CD4-positive, CD25-positive, alpha-beta regulatory T cell (primary cell): ENCODE measurements around the gene ATF3. TPM values are rescaled to one million over a fixed set of nuclear protein-coding genes. Genes with fewer than 3 reads are reported as not detected.

Experiments used
- ATAC-seq, 2 donors: fragments of 150-1000 bp; cut with Tn5 transposase; one replicate each; pipeline ENCODE4 v1.10.0; 2021; ENCODE audit warnings: low read depth in 2 of 2, moderate number of reproducible peaks in 2 of 2, moderate library complexity in 1 of 2
- DNase-seq, 3 donors: peaks; one replicate each; pipeline versions ENCODE4 v3.0.0 to v3.0.0-alpha.2; 2012 to 2022; ENCODE audit warnings: mixed read lengths in 1 of 3
- H3K27ac ChIP-seq: one replicate; pipeline ENCODE4 v1.7.0; 2013; ENCODE audit warnings: mild to moderate bottlenecking, low read length; ENCODE audit not compliant: insufficient read depth, poor library complexity, severe bottlenecking
- H3K27me3 ChIP-seq: one replicate; pipeline ENCODE4 v1.7.0; 2013; ENCODE audit warnings: low read length; ENCODE audit not compliant: control insufficient read depth, insufficient read depth
- H3K36me3 ChIP-seq: one replicate; pipeline ENCODE4 v1.7.0; 2013; ENCODE audit warnings: mild to moderate bottlenecking, low read length, moderate library complexity; ENCODE audit not compliant: control insufficient read depth, insufficient read depth
- H3K4me1 ChIP-seq: 2 replicates; pipeline ENCODE4 v1.7.0; 2013; ENCODE audit warnings: mild to moderate bottlenecking, low read length; ENCODE audit not compliant: insufficient read depth, control insufficient read depth, poor library complexity, severe bottlenecking
- H3K4me3 ChIP-seq: one replicate; pipeline ENCODE4 v1.7.0; 2013; ENCODE audit warnings: low read depth, mild to moderate bottlenecking, low read length, moderate library complexity
- H3K9me3 ChIP-seq, 2 experiments: 1 replicate in 1 of 2; 2 replicates in 1 of 2; pipeline ENCODE4 v1.7.0; 2013; ENCODE audit warnings: low read length in 2 of 2, mild to moderate bottlenecking in 1 of 2, moderate library complexity in 1 of 2; ENCODE audit not compliant: control insufficient read depth in 2 of 2
- H3K27ac Mint-ChIP-seq, 3 donors: one replicate each; pipeline ENCODE4 v1.8.0; 2020 to 2022; ENCODE audit warnings: mild to moderate bottlenecking in 3 of 3, mixed read lengths in 3 of 3, moderate library complexity in 2 of 3
- H3K27me3 Mint-ChIP-seq: one replicate; pipeline ENCODE4 v1.8.0; 2022; ENCODE audit warnings: mild to moderate bottlenecking, mixed read lengths
- H3K36me3 Mint-ChIP-seq: one replicate; pipeline ENCODE4 v1.8.0; 2020; ENCODE audit warnings: mixed read lengths
- H3K4me1 Mint-ChIP-seq, 4 donors: one replicate each; pipeline ENCODE4 v1.8.0; 2020 to 2022; ENCODE audit warnings: mixed read lengths in 4 of 4, mild to moderate bottlenecking in 1 of 4
- H3K4me3 Mint-ChIP-seq, 4 donors: one replicate each; pipeline ENCODE4 v1.8.0; 2020 to 2022; ENCODE audit warnings: mild to moderate bottlenecking in 4 of 4, mixed read lengths in 4 of 4, moderate library complexity in 3 of 4
- H3K9me3 Mint-ChIP-seq, 7 donors: one replicate each; pipeline ENCODE4 v1.8.0; 2020 to 2022; ENCODE audit warnings: mixed read lengths in 7 of 7, mild to moderate bottlenecking in 3 of 7, moderate library complexity in 2 of 7
- polyA plus RNA-seq, 4 donors: library from polyadenylated mRNA; unstranded; fragments of 300-500 nt; fragmentation: Illumina TruSeq; gene quantifications; one replicate each; pipeline ENCODE4 v1.2.3, GENCODE V29; 2021
- total RNA-seq: library from RNA; stranded (reverse); gene quantifications from one replicate; pipeline ENCODE4 v1.2.3, GENCODE V29; 2022

Gene ATF3
- total and polyA plus RNA-seq, 5 donors from 2014 or later, result 0.42 to 53.7 (median 0.42) TPM; not detected in 2

- Histone ChIP-seq H3K9me3 (no peaks in the 10 kb centered on the region), H3K4me3 (no peak overlapping the region), H3K4me1 (peaks cover 10% of the 10 kb centered on the region), H3K27ac (no peak overlapping the region), H3K27me3 (no peaks in the 10 kb centered on the region), H3K36me3 (no peaks in the 10 kb centered on the region)
- Mint-ChIP-seq H3K9me3 (no peaks in the 10 kb centered on the region), H3K4me3 (no peak overlapping the region), H3K27me3 (no peaks in the 10 kb centered on the region), H3K27ac (peak overlapping the region in 1 of 3 donors; percentile 37), H3K36me3 (no peaks in the 10 kb centered on the region), H3K4me1 (peaks cover 10 to 24% (median 12%) of the 10 kb centered on the region in 4 donors)
- ATAC-seq, result no peak
- DNase-seq, result peak in 1 of 3 donors; percentile 32
These were observed 58.9 kb downstream of the ATF3 start for GRCh38 chr1:212667223-212668139.

- H3K9me3 Mint-ChIP-seq, result no peaks in the 10 kb centered on the region
- H3K36me3 Mint-ChIP-seq, result no peaks in the 10 kb centered on the region
- Histone ChIP-seq H3K4me3 (no peak overlapping the region), H3K4me1 (peaks cover 10% of the 10 kb centered on the region), H3K27ac (no peak overlapping the region), H3K36me3 (no peaks in the 10 kb centered on the region), H3K9me3 (no peaks in the 10 kb centered on the region), H3K27me3 (no peaks in the 10 kb centered on the region)
- H3K27ac Mint-ChIP-seq, result no peak overlapping the region
- peaks cover 10 to 24% (median 12%) of the 10 kb centered on the region in 4 donors for H3K4me1 Mint-ChIP-seq
- no peak for DNase-seq
- no peak for ATAC-seq
- H3K4me3 Mint-ChIP-seq, result no peak overlapping the region
- no peaks in the 10 kb centered on the region for H3K27me3 Mint-ChIP-seq
These were observed 59.9 kb downstream of the ATF3 start for GRCh38 chr1:212668477-212668876.

- H3K4me3 ChIP-seq, result no peak overlapping the region
- no peak for ATAC-seq
- H3K27me3 Mint-ChIP-seq, result no peaks in the 10 kb centered on the region
- no peak for DNase-seq
- no peaks in the 10 kb centered on the region for H3K9me3 ChIP-seq
- H3K4me3 Mint-ChIP-seq, result no peak overlapping the region
- no peaks in the 10 kb centered on the region for H3K9me3 Mint-ChIP-seq
- peaks cover 10% of the 10 kb centered on the region for H3K4me1 ChIP-seq
- no peak overlapping the region for H3K27ac ChIP-seq
- no peak overlapping the region for H3K27ac Mint-ChIP-seq
- H3K27me3 ChIP-seq, result no peaks in the 10 kb centered on the region
- H3K36me3 ChIP-seq, result no peaks in the 10 kb centered on the region
- H3K36me3 Mint-ChIP-seq, result no peaks in the 10 kb centered on the region
- peaks cover 10 to 24% (median 12%) of the 10 kb centered on the region in 4 donors for H3K4me1 Mint-ChIP-seq
These were observed 60.5 kb downstream of the ATF3 start for GRCh38 chr1:212669102-212669501.

DNA sequence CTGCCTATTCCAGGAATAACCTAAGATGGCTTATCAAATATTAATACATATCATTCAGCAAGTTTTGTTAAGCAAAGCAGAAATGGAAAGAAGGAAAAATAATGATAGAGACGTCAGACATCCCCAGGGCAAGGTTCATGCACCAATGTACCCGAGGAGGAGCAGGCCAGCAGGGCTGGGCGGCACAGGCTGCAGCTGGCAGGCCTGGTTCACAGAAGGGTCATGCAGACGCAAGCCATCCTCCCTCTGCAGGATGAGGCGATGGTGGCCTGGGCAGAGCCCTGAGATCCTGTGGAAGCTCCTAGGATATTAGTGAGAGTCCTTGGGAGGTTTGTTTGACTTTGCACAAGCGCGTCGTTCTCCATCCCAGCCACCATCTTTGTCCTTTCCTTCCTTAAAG is 61.0 kb downstream of the ATF3 start:
- no peak for ATAC-seq
- Mint-ChIP-seq H3K27ac (no peak overlapping the region), H3K27me3 (no peaks in the 10 kb centered on the region)

DNA sequence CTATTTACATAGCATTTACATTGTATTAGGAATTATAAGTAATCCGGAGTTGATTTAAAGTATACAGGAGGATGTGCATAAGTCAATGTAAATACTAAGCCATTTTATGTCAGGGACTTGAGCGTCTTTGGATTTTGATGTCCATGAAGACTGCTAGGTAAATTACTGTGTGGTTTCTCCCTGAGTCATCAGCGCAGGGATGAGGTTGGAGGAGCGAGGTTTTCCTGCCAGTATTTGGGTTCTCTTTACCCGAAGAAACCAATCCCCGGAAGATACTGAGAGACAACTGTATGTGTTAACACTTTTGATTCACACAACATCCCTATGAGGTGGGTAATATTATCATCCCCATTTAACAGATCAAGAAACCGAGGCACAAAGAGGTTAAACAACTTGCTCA is 61.7 kb downstream of the ATF3 start:
- no peak for DNase-seq

More for the DNA sequence above, 61.0 kb downstream of the ATF3 start:
- DNase-seq, result no peak
- Mint-ChIP-seq H3K9me3 (no peaks in the 10 kb centered on the region), H3K36me3 (no peaks in the 10 kb centered on the region), H3K4me3 (no peak overlapping the region), H3K4me1 (peaks cover 10 to 24% (median 12%) of the 10 kb centered on the region in 4 donors)
- H3K4me1 ChIP-seq, result peaks cover 10% of the 10 kb centered on the region
- no peak overlapping the region for H3K27ac ChIP-seq
- no peaks in the 10 kb centered on the region for H3K36me3 ChIP-seq
- H3K27me3 ChIP-seq, result no peaks in the 10 kb centered on the region
- H3K9me3 ChIP-seq, result no peaks in the 10 kb centered on the region
- no peak overlapping the region for H3K4me3 ChIP-seq

More for the DNA sequence above, 61.7 kb downstream of the ATF3 start:
- Histone ChIP-seq H3K4me1 (peaks cover 6% of the 10 kb centered on the region), H3K9me3 (no peaks in the 10 kb centered on the region), H3K27ac (no peak overlapping the region), H3K36me3 (no peaks in the 10 kb centered on the region), H3K27me3 (no peaks in the 10 kb centered on the region), H3K4me3 (no peak overlapping the region)
- Mint-ChIP-seq H3K9me3 (no peaks in the 10 kb centered on the region), H3K27me3 (no peaks in the 10 kb centered on the region), H3K27ac (no peak overlapping the region), H3K36me3 (no peaks in the 10 kb centered on the region), H3K4me1 (peaks cover 7 to 23% (median 12%) of the 10 kb centered on the region in 4 donors), H3K4me3 (no peak overlapping the region)
- no peak for ATAC-seq

Other genes with a start within 250 kb of the ATF3 start
- gene PACC1, start 193.9 kb upstream of the ATF3 start, total RNA-seq, result 7.4 TPM
- 10 to 100 TPM; 11.5 to 17.3 (median 15.2) TPM for gene PACC1, start 193.9 kb upstream of the ATF3 start, polyA plus RNA-seq
- 17.0 TPM for gene NENF, start 175.8 kb upstream of the ATF3 start, total RNA-seq
- 10 to 100 TPM; 37.8 to 82.8 (median 69.4) TPM for gene NENF, start 175.8 kb upstream of the ATF3 start, polyA plus RNA-seq
- gene BATF3, start 91.1 kb downstream of the ATF3 start, total RNA-seq, result 2.6 TPM
- gene BATF3, start 91.1 kb downstream of the ATF3 start, polyA plus RNA-seq, result 1 to 10 TPM; 1.6 to 4.4 (median 2.9) TPM
- gene NSL1, start 183.0 kb downstream of the ATF3 start, total RNA-seq, result 24.4 TPM
- 10 to 100 TPM; 66.6 to 69.1 (median 67.1) TPM for gene NSL1, start 183.0 kb downstream of the ATF3 start, polyA plus RNA-seq
- gene TATDN3, start 183.1 kb downstream of the ATF3 start, total RNA-seq, result 24.1 TPM
- 10 to 100 TPM; 20.6 to 28.7 (median 22.0) TPM for gene TATDN3, start 183.1 kb downstream of the ATF3 start, polyA plus RNA-seq
- not detected for gene SPATA45, start 238.9 kb downstream of the ATF3 start, total RNA-seq
- gene SPATA45, start 238.9 kb downstream of the ATF3 start, polyA plus RNA-seq, result under 1 TPM in 1 of 4 donors, not detected in 3; 0.70 TPM
- 10.9 TPM for gene FLVCR1, start 249.5 kb downstream of the ATF3 start, total RNA-seq
- 1 to 10 TPM; 1.8 to 3.7 (median 2.1) TPM for gene FLVCR1, start 249.5 kb downstream of the ATF3 start, polyA plus RNA-seq